Lower lobe of right lung (tissue), 2 donors: ENCODE data around the gene PRKG1. TPM values are rescaled to one million over a fixed set of nuclear protein-coding genes. Genes with fewer than 3 reads are reported as not detected.
"Not testable (repeated sequence)": the region's sequence is repeated elsewhere in the genome, so short reads cannot be mapped to it uniquely, and the experiment has no call there.

ENCODE experiments used
- ATAC-seq, 2 donors: fragments of 200-7000 bp; cut with Tn5 transposase; one replicate each; pipeline ENCODE4 v1.9.1; 2020 to 2022; ENCODE audit warnings: mild to moderate bottlenecking in 2 of 2, moderate library complexity in 2 of 2
- DNase-seq: peaks from one replicate; pipeline ENCODE4 v3.0.0-alpha.2; 2020
- H3K27ac ChIP-seq: fragments of 200-600 bp; one replicate; pipeline ENCODE4 v1.8.0; 2022
- H3K27me3 ChIP-seq: fragments of 200-600 bp; one replicate; pipeline ENCODE4 v1.8.0; 2022; ENCODE audit warnings: low read depth
- H3K36me3 ChIP-seq: fragments of 200-600 bp; one replicate; pipeline ENCODE4 v1.8.0; 2022; ENCODE audit warnings: mild to moderate bottlenecking
- H3K4me1 ChIP-seq: fragments of 200-600 bp; one replicate; pipeline ENCODE4 v1.8.0; 2022
- H3K4me3 ChIP-seq: fragments of 200-600 bp; one replicate; pipeline ENCODE4 v1.8.0; 2022; ENCODE audit warnings: mild to moderate bottlenecking
- H3K9me3 ChIP-seq: fragments of 200-600 bp; one replicate; pipeline ENCODE4 v1.8.0; 2022
- intact Hi-C: fragments of 100-400 bp; cut with DNase I; formaldehyde crosslinking; loops from one replicate; pipeline ENCODE4 v1.11.0; 2022
- total RNA-seq: library from RNA; stranded (reverse); fragmentation: NEBNext Ultra II Directional; extraction: Animal tissue kit (Norgen Biotek cat#: 25700); gene quantifications from one replicate; pipeline ENCODE4 v1.2.1, GENCODE V29; 2021
- TF ChIP-seq, protein P1 (sequence below): fragments of 200-600 bp; IDR thresholded peaks from one replicate; pipeline ENCODE4 v1.8.0; 2022; ENCODE audit warnings: antibody characterized with exemption, mild to moderate bottlenecking
- donor health status: DM: no; HTN: yes; CAD: no; lungs with severe emphysema.

PRKG1 gene
- total RNA-seq, 1 donor from 2014 or later = 23.6 TPM

DNA sequence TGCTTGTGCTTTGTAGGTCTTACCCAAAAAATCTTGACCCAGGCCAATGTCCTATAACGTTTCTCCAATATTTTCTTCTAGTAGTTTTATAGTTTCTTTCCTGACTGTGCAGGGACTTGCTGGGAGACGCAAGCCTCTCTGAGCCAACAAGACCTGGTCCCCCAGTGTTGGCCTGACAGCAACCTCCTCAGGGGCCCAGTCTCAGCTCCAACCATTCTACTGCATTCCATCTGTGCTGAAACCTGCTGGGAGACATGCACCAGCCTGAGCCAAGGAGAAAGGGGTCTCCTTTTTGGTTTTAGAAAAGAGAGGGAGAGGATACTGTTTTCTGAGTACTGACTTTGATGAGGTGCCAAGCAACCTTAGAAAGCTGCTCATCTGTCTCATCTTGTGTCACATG lies 251.4 kb downstream of the PRKG1 start:
- no peaks in the 10 kb centered on the region for H3K9me3 ChIP-seq
- no peaks in the 10 kb centered on the region for H3K27me3 ChIP-seq
- ATAC-seq = no peak
- TF ChIP-seq, protein P1, sequence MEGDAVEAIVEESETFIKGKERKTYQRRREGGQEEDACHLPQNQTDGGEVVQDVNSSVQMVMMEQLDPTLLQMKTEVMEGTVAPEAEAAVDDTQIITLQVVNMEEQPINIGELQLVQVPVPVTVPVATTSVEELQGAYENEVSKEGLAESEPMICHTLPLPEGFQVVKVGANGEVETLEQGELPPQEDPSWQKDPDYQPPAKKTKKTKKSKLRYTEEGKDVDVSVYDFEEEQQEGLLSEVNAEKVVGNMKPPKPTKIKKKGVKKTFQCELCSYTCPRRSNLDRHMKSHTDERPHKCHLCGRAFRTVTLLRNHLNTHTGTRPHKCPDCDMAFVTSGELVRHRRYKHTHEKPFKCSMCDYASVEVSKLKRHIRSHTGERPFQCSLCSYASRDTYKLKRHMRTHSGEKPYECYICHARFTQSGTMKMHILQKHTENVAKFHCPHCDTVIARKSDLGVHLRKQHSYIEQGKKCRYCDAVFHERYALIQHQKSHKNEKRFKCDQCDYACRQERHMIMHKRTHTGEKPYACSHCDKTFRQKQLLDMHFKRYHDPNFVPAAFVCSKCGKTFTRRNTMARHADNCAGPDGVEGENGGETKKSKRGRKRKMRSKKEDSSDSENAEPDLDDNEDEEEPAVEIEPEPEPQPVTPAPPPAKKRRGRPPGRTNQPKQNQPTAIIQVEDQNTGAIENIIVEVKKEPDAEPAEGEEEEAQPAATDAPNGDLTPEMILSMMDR = no peak
- H3K27ac ChIP-seq = no peak overlapping the region
- DNase-seq = no peak
- H3K4me1 ChIP-seq = no peaks in the 10 kb centered on the region
- no peak overlapping the region for H3K4me3 ChIP-seq
- intact Hi-C loops = no loop called here
- H3K36me3 ChIP-seq = no peaks in the 10 kb centered on the region

DNA sequence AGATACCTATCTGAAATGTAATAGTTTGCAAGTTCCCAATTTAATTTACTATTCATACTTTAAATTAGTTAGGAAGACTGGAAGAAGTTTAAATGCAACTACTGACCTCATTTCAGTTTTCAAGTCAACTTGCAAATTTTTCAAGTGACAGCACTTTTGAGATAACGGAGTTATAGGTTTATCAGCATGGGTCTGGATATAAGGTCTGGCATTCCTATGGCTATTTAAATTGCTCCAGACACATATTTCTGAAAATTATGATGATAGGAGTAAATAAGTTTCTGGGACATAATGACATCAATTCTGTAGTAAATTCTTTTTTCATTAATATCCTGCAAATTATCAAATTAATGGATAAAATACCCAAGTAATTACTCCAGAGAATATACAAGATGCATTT lies 251.9 kb downstream of the PRKG1 start:
- Histone ChIP-seq H3K36me3 (no peaks in the 10 kb centered on the region), H3K27me3 (no peaks in the 10 kb centered on the region), H3K27ac (no peak overlapping the region), H3K9me3 (no peaks in the 10 kb centered on the region), H3K4me1 (no peaks in the 10 kb centered on the region), H3K4me3 (no peak overlapping the region)
- TF ChIP-seq, protein P1 = no peak
- no peak for DNase-seq
- ATAC-seq = no peak
- intact Hi-C loops = no loop called here

DNA sequence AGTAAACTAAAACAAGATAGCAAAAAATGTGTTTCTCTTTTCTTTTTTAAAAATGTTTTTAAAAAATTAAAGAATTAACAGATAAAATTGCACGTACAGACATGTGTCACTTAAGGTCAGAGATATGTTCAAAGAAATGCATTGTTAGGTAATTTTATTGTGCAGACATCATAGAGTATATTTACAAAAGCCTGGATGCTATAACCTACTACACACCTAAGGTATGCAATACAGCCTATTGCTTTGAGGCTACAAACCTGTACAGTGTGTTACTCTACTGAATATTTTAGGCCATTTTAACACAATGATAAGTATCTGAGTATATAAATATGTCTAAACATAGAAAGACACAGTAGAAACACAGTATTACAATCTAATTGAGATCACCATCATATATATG lies 253.1 kb downstream of the PRKG1 start:
- intact Hi-C loops = no loop called here
- Histone ChIP-seq H3K4me3 (no peak overlapping the region), H3K36me3 (no peaks in the 10 kb centered on the region), H3K27me3 (no peaks in the 10 kb centered on the region), H3K4me1 (no peaks in the 10 kb centered on the region), H3K9me3 (no peaks in the 10 kb centered on the region), H3K27ac (no peak overlapping the region)
- no peak for ATAC-seq
- TF ChIP-seq, protein P1 = no peak
- DNase-seq = no peak

DNA sequence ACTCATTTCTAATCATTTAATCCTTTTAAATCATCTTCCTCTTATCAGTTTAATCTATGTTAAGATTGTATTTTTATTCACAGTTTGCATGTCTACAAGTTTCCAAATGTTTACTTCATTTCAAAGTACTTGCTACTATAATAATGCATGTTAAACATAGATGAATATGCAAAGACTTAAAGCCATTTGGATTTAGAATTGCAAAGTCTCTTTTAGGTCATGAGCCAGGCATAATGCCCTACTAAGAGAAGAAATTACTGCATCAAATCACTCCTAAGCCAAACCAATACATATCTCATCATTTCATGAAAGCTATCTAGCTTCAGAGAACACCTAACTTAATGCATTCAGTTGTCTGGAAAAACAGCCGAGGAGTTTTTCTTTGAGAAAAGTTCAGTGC lies 266.1 kb downstream of the PRKG1 start:
- H3K4me3 ChIP-seq = no peak overlapping the region
- intact Hi-C loops = no loop called here
- H3K4me1 ChIP-seq = no peaks in the 10 kb centered on the region
- H3K27me3 ChIP-seq = no peaks in the 10 kb centered on the region
- DNase-seq = no peak
- H3K36me3 ChIP-seq = no peaks in the 10 kb centered on the region
- TF ChIP-seq, protein P1 = no peak
- H3K27ac ChIP-seq = no peak overlapping the region
- no peaks in the 10 kb centered on the region for H3K9me3 ChIP-seq
- no peak for ATAC-seq

DNA sequence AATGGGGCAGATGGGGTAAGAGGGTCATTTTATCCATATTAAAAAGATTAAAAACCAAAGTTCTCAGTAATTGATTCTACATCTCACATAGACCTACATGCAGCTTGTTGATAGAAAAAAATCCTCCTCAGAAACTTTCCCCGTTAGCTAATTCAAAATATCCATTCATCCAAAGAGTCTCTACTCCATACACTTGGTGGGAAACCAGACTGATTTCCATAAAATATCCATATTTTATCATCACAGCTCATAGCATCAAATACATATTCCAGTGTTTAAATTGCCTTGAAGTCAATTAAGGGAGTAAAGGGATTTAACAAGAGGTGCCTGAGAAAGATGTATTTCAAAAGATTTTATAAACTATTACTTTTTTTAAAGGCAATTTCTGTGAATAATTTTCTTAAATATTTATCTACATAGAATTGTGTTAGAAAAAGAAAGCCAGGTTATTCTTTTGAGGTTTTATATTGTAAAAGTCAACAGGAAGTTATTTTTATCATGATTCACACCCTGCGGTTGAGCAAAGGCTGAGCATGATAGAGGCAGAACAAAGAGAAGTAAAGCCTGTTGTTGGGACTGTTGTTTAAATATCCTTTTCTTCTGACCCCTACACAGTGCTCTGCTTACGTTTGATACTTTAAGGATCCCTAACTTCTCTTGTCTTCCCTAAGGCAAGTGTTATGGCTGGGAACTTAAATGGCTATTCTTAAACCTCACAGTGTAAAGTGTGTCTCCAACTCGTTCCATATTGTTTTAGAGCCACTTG lies 266.7 kb downstream of the PRKG1 start:
- intact Hi-C loops = no loop called here
- ATAC-seq (no peak), DNase-seq (no peak)
- H3K9me3 ChIP-seq = no peaks in the 10 kb centered on the region
- no peaks in the 10 kb centered on the region for H3K27me3 ChIP-seq
- TF ChIP-seq, protein P1 = no peak
- H3K27ac ChIP-seq = no peak overlapping the region
- no peaks in the 10 kb centered on the region for H3K36me3 ChIP-seq
- H3K4me1 ChIP-seq = no peaks in the 10 kb centered on the region
- no peak overlapping the region for H3K4me3 ChIP-seq

DNA sequence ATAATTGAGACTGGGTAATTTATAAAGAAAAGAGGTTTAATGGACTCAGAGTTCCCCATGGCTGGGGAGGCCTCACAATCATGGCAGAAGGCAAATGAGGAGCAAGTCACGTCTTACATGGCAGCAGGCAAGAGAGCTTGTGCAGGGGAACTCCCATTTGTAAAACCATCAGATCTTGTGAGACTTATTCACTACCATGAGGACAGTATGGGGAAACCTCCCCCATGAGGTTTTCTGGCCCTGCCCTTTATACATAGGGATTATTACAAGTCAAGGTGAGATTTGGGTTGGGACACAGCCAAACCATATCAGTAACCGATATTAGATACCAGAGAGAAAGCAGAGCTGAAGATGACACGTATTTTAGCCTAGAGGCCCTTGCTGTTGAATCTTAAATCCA lies 267.5 kb downstream of the PRKG1 start:
- H3K4me3 ChIP-seq, H3K36me3 ChIP-seq, H3K27me3 ChIP-seq, H3K4me1 ChIP-seq, H3K27ac ChIP-seq, ATAC-seq, intact Hi-C loops, H3K9me3 ChIP-seq, DNase-seq: not testable (repeated sequence)
